ENCODE measurements around the gene SSU72. TPM values are rescaled to one million over a fixed set of nuclear protein-coding genes. Genes with fewer than 3 reads are reported as not detected.
"Not testable (repeated sequence)": the region's sequence is repeated elsewhere in the genome, so short reads cannot be mapped to it uniquely, and the experiment has no call there.

The SSU72 gene
- polyA plus RNA-seq, 1 experiment = 101 TPM

DNA sequence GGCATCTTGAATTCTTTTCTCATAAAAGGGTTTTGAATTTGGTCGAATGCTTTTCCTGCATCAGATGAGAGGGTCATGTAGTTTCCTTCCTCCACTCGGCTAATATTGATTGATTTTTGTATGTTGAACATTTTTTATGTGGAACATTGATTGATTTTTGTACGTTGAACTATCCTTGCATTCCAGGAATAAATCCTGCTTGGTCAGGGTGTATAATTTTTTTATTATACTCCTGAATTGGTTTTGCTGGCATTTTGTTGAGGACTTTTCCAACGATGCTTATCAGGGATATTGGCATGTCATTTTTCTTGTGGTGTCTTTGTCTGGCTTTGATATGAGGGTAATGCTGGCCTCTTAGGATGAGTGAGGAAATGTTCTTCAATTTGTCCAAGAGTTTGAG, 42.7 kb downstream of the SSU72 start:
- ChIA-PET CTCF (no interaction called here), POLR2A (no interaction called here)
- H3K36me3 ChIP-seq (ENCODE audit: control insufficient read depth, insufficient read depth, low read length) = peaks cover 11% of the 10 kb centered on the region
- H3K27me3 ChIP-seq (ENCODE audit: control insufficient read depth, insufficient read depth, low read length) = no peaks in the 10 kb centered on the region
- TF ChIP-seq, protein P1, sequence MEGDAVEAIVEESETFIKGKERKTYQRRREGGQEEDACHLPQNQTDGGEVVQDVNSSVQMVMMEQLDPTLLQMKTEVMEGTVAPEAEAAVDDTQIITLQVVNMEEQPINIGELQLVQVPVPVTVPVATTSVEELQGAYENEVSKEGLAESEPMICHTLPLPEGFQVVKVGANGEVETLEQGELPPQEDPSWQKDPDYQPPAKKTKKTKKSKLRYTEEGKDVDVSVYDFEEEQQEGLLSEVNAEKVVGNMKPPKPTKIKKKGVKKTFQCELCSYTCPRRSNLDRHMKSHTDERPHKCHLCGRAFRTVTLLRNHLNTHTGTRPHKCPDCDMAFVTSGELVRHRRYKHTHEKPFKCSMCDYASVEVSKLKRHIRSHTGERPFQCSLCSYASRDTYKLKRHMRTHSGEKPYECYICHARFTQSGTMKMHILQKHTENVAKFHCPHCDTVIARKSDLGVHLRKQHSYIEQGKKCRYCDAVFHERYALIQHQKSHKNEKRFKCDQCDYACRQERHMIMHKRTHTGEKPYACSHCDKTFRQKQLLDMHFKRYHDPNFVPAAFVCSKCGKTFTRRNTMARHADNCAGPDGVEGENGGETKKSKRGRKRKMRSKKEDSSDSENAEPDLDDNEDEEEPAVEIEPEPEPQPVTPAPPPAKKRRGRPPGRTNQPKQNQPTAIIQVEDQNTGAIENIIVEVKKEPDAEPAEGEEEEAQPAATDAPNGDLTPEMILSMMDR (IDR thresholded peaks at IDR 0.05; ENCODE audit: insufficient read depth, low read depth, low read length) = no peak
- DNase-seq (ENCODE audit: low read depth) = no peak
- no peak overlapping the region for H3K4me3 ChIP-seq (ENCODE audit: low read depth, low read length)

DNA sequence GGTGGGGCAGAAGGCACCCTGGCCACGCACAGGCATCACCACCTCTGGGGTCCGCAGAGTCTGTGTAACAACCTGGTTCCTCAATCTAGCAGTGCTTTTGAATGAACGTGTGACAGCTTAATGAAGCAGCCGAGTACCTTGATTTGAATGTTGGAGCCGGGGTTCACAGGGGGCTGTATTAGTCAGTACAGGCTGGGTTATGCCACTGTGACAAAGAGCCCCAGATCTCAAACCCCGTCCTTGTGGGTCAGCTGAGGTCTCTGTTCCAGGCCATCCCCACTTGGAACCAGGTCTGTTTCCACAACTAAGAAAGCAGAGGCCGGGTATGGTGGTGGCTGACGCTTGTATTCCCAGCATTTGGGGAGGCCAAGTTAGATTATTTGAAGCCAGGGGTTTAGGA, 44.7 kb downstream of the SSU72 start:
- POLR2A ChIA-PET = interaction anchor here (1.0 kb wide), 1 partner anchor 18 kb away, joined by 3 read pairs; the partner anchor contains the start of gene ATAD3A
- CTCF ChIA-PET = no interaction called here
- H3K36me3 ChIP-seq (ENCODE audit: control insufficient read depth, insufficient read depth, low read length) = peaks cover 14% of the 10 kb centered on the region
- no peak for DNase-seq (ENCODE audit: low read depth)
- no peaks in the 10 kb centered on the region for H3K27me3 ChIP-seq (ENCODE audit: control insufficient read depth, insufficient read depth, low read length)
- TF ChIP-seq, protein P1 (IDR thresholded peaks at IDR 0.05; ENCODE audit: insufficient read depth, low read depth, low read length) = no peak
- H3K4me3 ChIP-seq (ENCODE audit: low read depth, low read length) = no peak overlapping the region

- no peak overlapping the region for H3K4me3 ChIP-seq (ENCODE audit: low read depth, low read length)
- H3K27me3 ChIP-seq (ENCODE audit: control insufficient read depth, insufficient read depth, low read length) = no peaks in the 10 kb centered on the region
- ChIA-PET POLR2A (interaction anchor here (1.0 kb wide), 1 partner anchor 18 kb away, joined by 3 read pairs; the partner anchor contains the start of gene ATAD3A), CTCF (no interaction called here)
- DNase-seq (ENCODE audit: low read depth) = no peak
- peaks cover 14% of the 10 kb centered on the region for H3K36me3 ChIP-seq (ENCODE audit: control insufficient read depth, insufficient read depth, low read length)
- TF ChIP-seq, protein P1 (IDR thresholded peaks at IDR 0.05; ENCODE audit: insufficient read depth, low read depth, low read length) = no peak
Observed at GRCh38 chr1:1529321-1529720, 45.3 kb downstream of the SSU72 start.

DNA sequence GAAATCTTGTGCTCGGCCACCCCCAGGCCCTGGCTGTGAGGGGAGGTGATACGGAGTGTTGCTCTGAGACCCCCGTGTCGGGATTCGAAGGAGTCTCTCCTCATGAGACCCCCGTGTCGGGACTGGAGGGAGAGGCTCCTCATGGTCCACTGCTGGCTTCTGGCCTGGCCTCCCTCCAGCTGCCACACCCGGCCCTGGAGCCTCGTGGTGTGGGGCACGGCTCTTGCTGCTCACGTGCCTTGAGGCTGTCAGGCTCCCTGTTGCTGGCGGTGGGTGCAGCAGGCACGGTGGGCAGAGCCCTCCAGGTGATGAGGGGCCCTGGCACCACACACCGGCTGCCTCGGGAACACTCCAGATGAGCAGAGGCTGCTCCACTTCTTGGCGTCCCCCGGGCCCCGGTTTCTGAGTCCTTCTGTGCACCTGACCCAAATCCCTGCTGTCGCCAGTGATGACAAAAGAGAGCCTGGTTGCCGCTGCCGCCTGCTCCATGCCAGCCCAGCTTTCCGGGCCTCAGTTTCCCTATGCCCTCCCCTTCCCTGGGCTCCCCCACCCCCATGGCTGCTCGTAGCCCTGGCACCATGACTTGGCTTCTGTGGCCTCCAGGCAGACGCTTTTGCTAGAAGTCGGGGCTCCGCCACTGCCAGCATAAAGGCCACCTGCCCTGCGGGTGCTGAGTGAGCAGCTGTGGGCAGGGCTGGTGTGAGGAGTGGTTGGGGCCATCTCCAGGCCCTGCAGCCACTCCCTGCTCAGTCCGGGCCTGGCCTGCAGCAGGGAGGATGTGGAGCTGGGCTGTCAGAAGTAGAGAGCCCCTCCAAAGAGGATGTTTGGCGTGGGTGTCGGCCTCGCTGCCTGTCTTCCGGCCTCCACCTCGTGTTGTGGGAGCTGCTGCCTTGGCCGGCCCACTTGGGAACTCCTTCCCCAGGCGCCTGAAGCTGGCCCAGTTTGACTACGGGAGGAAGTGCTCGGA, 46.1 kb downstream of the SSU72 start:
- TF ChIP-seq, protein P1 (IDR thresholded peaks at IDR 0.05; ENCODE audit: insufficient read depth, low read depth, low read length) = no peak
- CTCF ChIA-PET = no interaction called here
- DNase-seq (ENCODE audit: low read depth) = no peak
- H3K4me3 ChIP-seq (ENCODE audit: low read depth, low read length) = no peak overlapping the region
- POLR2A ChIA-PET = interaction anchor here (1.0 kb wide), 1 partner anchor 17 kb away, joined by 3 read pairs; the partner anchor contains the start of gene ATAD3A
- no peaks in the 10 kb centered on the region for H3K27me3 ChIP-seq (ENCODE audit: control insufficient read depth, insufficient read depth, low read length)
- H3K36me3 ChIP-seq (ENCODE audit: control insufficient read depth, insufficient read depth, low read length) = peaks cover 14% of the 10 kb centered on the region

DNA sequence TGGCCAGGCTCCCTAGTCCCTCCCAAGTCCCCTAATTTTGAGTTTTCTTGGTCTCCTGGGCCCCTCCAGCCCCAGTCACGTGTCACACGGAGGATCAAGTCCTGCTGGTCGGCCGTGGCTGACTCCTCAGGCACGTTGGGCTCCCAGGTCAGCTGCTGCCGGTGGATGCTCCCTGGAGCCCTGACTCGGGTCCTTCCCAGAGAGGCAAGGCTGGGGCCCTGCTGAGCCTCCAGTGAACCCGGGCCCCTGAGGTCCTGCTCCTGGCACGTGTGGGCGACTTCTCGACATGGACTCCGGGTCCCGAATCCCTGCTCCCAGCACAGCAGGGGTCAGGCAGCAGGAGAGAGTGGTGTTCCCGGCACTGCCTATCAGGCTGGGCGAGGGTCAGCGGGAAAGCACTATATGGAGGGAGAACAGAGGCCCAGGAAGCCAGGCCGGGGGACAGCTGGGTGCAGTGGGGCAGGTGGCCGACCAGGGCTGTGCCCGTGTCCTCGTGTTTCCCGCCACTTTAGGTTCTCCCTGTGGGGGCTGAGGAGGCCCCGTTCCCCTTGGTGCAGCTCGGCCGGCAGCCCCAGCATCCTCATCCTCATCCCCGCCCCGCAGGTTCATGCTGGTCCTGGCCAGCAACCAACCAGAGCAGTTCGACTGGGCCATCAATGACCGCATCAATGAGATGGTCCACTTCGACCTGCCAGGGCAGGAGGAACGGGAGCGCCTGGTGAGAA, 47.4 kb downstream of the SSU72 start:
- CTCF ChIA-PET = no interaction called here
- Histone ChIP-seq H3K36me3 (ENCODE audit: control insufficient read depth, insufficient read depth, low read length) (peaks cover 14% of the 10 kb centered on the region), H3K4me3 (ENCODE audit: low read depth, low read length) (no peak overlapping the region), H3K27me3 (ENCODE audit: control insufficient read depth, insufficient read depth, low read length) (no peaks in the 10 kb centered on the region)
- DNase-seq (ENCODE audit: low read depth) = no peak
- TF ChIP-seq, protein P1 (IDR thresholded peaks at IDR 0.05; ENCODE audit: insufficient read depth, low read depth, low read length) = no peak
- POLR2A ChIA-PET = no interaction called here

DNA sequence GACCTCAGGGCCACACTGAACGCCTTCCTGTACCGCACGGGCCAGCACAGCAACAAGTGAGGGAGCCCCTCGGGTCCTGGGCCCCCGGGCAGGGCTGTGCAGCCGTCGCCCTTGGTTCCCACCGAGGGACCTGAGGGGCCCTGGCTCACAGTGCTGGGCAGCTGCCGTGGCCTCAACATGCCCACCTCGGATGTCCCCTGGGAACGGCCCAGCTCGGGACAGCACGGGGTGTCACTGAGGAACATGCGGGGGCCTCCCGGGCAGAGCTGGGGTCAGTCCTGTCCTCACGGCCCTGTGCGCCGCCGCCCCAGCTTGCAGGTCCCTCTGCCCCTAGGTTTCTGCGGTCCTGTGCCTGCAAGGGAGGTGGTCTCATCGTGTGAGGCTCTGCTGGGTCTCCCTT, 48.2 kb downstream of the SSU72 start:
- H3K4me3 ChIP-seq (ENCODE audit: low read depth, low read length); CTCF ChIA-PET; DNase-seq (ENCODE audit: low read depth); H3K27me3 ChIP-seq (ENCODE audit: control insufficient read depth, insufficient read depth, low read length); POLR2A ChIA-PET: not testable (repeated sequence)
- H3K36me3 ChIP-seq (ENCODE audit: control insufficient read depth, insufficient read depth, low read length) = peaks cover 14% of the 10 kb centered on the region

- POLR2A ChIA-PET; DNase-seq (ENCODE audit: low read depth); H3K27me3 ChIP-seq (ENCODE audit: control insufficient read depth, insufficient read depth, low read length); H3K4me3 ChIP-seq (ENCODE audit: low read depth, low read length); CTCF ChIA-PET: not testable (repeated sequence)
- H3K36me3 ChIP-seq (ENCODE audit: control insufficient read depth, insufficient read depth, low read length) = peaks cover 17% of the 10 kb centered on the region
Observed at GRCh38 chr1:1524750-1525383, 49.8 kb downstream of the SSU72 start.
